GM21423 (cell line): ENCODE data around the gene SH3BP5L.

Experiments used
- ATAC-seq: cut with Tn5 transposase; IDR thresholded peaks from one replicate; pipeline ENCODE4 v1.9.1; 2021; ENCODE audit warnings: mild to moderate bottlenecking, moderate library complexity; ENCODE audit not compliant: unreplicated experiment

The SH3BP5L gene

GRCh38 chr1:248852481-248853405 lies 27.0 kb upstream of the SH3BP5L start:
- ATAC-seq: peak; percentile 53

- no peak for ATAC-seq
Measured at GRCh38 chr1:248851390-248851789, 25.7 kb upstream of the SH3BP5L start.

- no peak for ATAC-seq
Measured at GRCh38 chr1:248850536-248851251, 25.0 kb upstream of the SH3BP5L start.

GRCh38 chr1:248850124-248850523 lies 24.4 kb upstream of the SH3BP5L start:
- no peak for ATAC-seq

- ATAC-seq: no peak
Measured at GRCh38 chr1:248849637-248850036, 23.9 kb upstream of the SH3BP5L start.

GRCh38 chr1:248849152-248849551 lies 23.4 kb upstream of the SH3BP5L start:
- ATAC-seq: no peak

GRCh38 chr1:248848602-248849001 lies 22.9 kb upstream of the SH3BP5L start:
- no peak for ATAC-seq

- no peak for ATAC-seq
Measured at GRCh38 chr1:248847956-248848561, 22.3 kb upstream of the SH3BP5L start.

- no peak for ATAC-seq
Measured at GRCh38 chr1:248847181-248847955, 21.7 kb upstream of the SH3BP5L start.

- ATAC-seq: no peak
Measured at GRCh38 chr1:248844526-248844925, 18.8 kb upstream of the SH3BP5L start.

- ATAC-seq: no peak
Measured at GRCh38 chr1:248843687-248844086, 18.0 kb upstream of the SH3BP5L start.

- ATAC-seq: no peak
Measured at GRCh38 chr1:248842781-248843331, 17.1 kb upstream of the SH3BP5L start.

- no peak for ATAC-seq
Measured at GRCh38 chr1:248841702-248842395, 16.1 kb upstream of the SH3BP5L start.

- no peak for ATAC-seq
Measured at GRCh38 chr1:248840946-248841345, 15.2 kb upstream of the SH3BP5L start.

- ATAC-seq: no peak
Measured at GRCh38 chr1:248839168-248839555, 13.4 kb upstream of the SH3BP5L start.

GRCh38 chr1:248838357-248839167 lies 12.8 kb upstream of the SH3BP5L start:
- ATAC-seq: peak; percentile 59

GRCh38 chr1:248837781-248838356 lies 12.2 kb upstream of the SH3BP5L start, which contains the start of gene ZNF672:
Gene ZNF672 (plus strand): TSS chr1:248838224. CDS start chr1:248847275, 9,051 bp downstream.
- ATAC-seq: peak; percentile 81

- no peak for ATAC-seq
Measured at GRCh38 chr1:248837045-248837780, 11.5 kb upstream of the SH3BP5L start.
